ENCODE results near the gene CHSY3. TPM values are rescaled to one million over a fixed set of nuclear protein-coding genes. Genes with fewer than 3 reads are reported as not detected.

The CHSY3 gene
- total and polyA plus RNA-seq, 2 donors (not counting 1 experiment from before 2014, with no cell fraction given): 0.51 to 0.99 TPM

- Histone ChIP-seq H4K20me1 (ENCODE audit: control insufficient read depth, extremely low read depth, insufficient read depth, low read length) (no peaks in the 10 kb centered on the region), H3K4me3 (replicated peaks in 1 of 4; ENCODE audit: control extremely low read depth in 1 of 4, insufficient read depth in 1 of 4, low read depth in 3 of 4, low read length in 4 of 4) (no peak overlapping the region), H3K36me3 (ENCODE audit: control insufficient read depth, insufficient read depth, low read length) (no peaks in the 10 kb centered on the region), H3K27me3 (ENCODE audit: control insufficient read depth, insufficient read depth, low read length) (no peaks in the 10 kb centered on the region), H3K4me2 (ENCODE audit: extremely low read depth, insufficient read depth, low read length) (no peak overlapping the region), H3K27ac (ENCODE audit: insufficient read depth, low read length) (no peak overlapping the region), H3K9me3 (ENCODE audit: control insufficient read depth, insufficient read depth, low read depth, low read length) (no peaks in the 10 kb centered on the region), H3K4me1 (ENCODE audit: control insufficient read depth, extremely low read depth, insufficient read depth, low read length) (no peaks in the 10 kb centered on the region), H2AFZ (ENCODE audit: low read length) (no peak overlapping the region), H3K9ac (ENCODE audit: insufficient read depth, low read length) (no peak overlapping the region), H3K79me2 (ENCODE audit: control insufficient read depth, insufficient read depth, low read length) (no peaks in the 10 kb centered on the region)
- no peak for DNase-seq (ENCODE audit: low read depth in 2 of 2)
- TF ChIP-seq CTCF (conservative IDR thresholded peaks at IDR 0.05 in 1 of 2, IDR thresholded peaks at IDR 0.05 in 1 of 2; ENCODE audit: low read depth in 1 of 2, low read length in 2 of 2) (no peak), EZH2 (IDR thresholded peaks at IDR 0.05; ENCODE audit: low read length, missing control alignments) (no peak)
Observed at GRCh38 chr5:130206686-130207085, 302.4 kb downstream of the CHSY3 start.

- no peak overlapping the region for H2AFZ ChIP-seq (ENCODE audit: low read length)
- H3K4me1 ChIP-seq (ENCODE audit: control insufficient read depth, extremely low read depth, insufficient read depth, low read length): no peaks in the 10 kb centered on the region
- no peaks in the 10 kb centered on the region for H4K20me1 ChIP-seq (ENCODE audit: control insufficient read depth, extremely low read depth, insufficient read depth, low read length)
- no peaks in the 10 kb centered on the region for H3K9me3 ChIP-seq (ENCODE audit: control insufficient read depth, insufficient read depth, low read depth, low read length)
- no peak overlapping the region for H3K4me3 ChIP-seq (replicated peaks in 1 of 4; ENCODE audit: control extremely low read depth in 1 of 4, insufficient read depth in 1 of 4, low read depth in 3 of 4, low read length in 4 of 4)
- TF ChIP-seq CTCF (conservative IDR thresholded peaks at IDR 0.05 in 1 of 2, IDR thresholded peaks at IDR 0.05 in 1 of 2; ENCODE audit: low read depth in 1 of 2, low read length in 2 of 2) (no peak), EZH2 (IDR thresholded peaks at IDR 0.05; ENCODE audit: low read length, missing control alignments) (no peak)
- no peak overlapping the region for H3K27ac ChIP-seq (ENCODE audit: insufficient read depth, low read length)
- H3K27me3 ChIP-seq (ENCODE audit: control insufficient read depth, insufficient read depth, low read length): no peaks in the 10 kb centered on the region
- H3K4me2 ChIP-seq (ENCODE audit: extremely low read depth, insufficient read depth, low read length): no peak overlapping the region
- H3K9ac ChIP-seq (ENCODE audit: insufficient read depth, low read length): no peak overlapping the region
- H3K36me3 ChIP-seq (ENCODE audit: control insufficient read depth, insufficient read depth, low read length): no peaks in the 10 kb centered on the region
- peak in 1 of 2 donors; percentile 3 for DNase-seq (ENCODE audit: low read depth in 2 of 2)
- no peaks in the 10 kb centered on the region for H3K79me2 ChIP-seq (ENCODE audit: control insufficient read depth, insufficient read depth, low read length)
Observed at GRCh38 chr5:130213607-130214006, 309.3 kb downstream of the CHSY3 start.

GRCh38 chr5:130216286-130216685 lies 312.0 kb downstream of the CHSY3 start:
- Histone ChIP-seq H3K4me3 (replicated peaks in 1 of 4; ENCODE audit: control extremely low read depth in 1 of 4, insufficient read depth in 1 of 4, low read depth in 3 of 4, low read length in 4 of 4) (no peak overlapping the region), H3K9me3 (ENCODE audit: control insufficient read depth, insufficient read depth, low read depth, low read length) (no peaks in the 10 kb centered on the region), H3K79me2 (ENCODE audit: control insufficient read depth, insufficient read depth, low read length) (no peaks in the 10 kb centered on the region), H3K27ac (ENCODE audit: insufficient read depth, low read length) (no peak overlapping the region), H3K27me3 (ENCODE audit: control insufficient read depth, insufficient read depth, low read length) (no peaks in the 10 kb centered on the region), H3K36me3 (ENCODE audit: control insufficient read depth, insufficient read depth, low read length) (no peaks in the 10 kb centered on the region), H3K4me2 (ENCODE audit: extremely low read depth, insufficient read depth, low read length) (no peak overlapping the region), H3K4me1 (ENCODE audit: control insufficient read depth, extremely low read depth, insufficient read depth, low read length) (no peaks in the 10 kb centered on the region), H2AFZ (ENCODE audit: low read length) (no peak overlapping the region), H3K9ac (ENCODE audit: insufficient read depth, low read length) (no peak overlapping the region), H4K20me1 (ENCODE audit: control insufficient read depth, extremely low read depth, insufficient read depth, low read length) (no peaks in the 10 kb centered on the region)
- no peak for TF ChIP-seq EZH2 (IDR thresholded peaks at IDR 0.05; ENCODE audit: low read length, missing control alignments)
- TF ChIP-seq CTCF (conservative IDR thresholded peaks at IDR 0.05 in 1 of 2, IDR thresholded peaks at IDR 0.05 in 1 of 2; ENCODE audit: low read depth in 1 of 2, low read length in 2 of 2): no peak
- no peak for DNase-seq (ENCODE audit: low read depth in 2 of 2)

All from fibroblast of lung (primary cell).